Cerebellar nuclear complex (tissue), 1 donor: ENCODE measurements around the gene RTCB.

Experiments
- DNase-seq, 2 experiments: peaks; one replicate each; lab custom pipeline; 2025; lab: John Stamatoyannopoulos, UW

The RTCB gene

DNA sequence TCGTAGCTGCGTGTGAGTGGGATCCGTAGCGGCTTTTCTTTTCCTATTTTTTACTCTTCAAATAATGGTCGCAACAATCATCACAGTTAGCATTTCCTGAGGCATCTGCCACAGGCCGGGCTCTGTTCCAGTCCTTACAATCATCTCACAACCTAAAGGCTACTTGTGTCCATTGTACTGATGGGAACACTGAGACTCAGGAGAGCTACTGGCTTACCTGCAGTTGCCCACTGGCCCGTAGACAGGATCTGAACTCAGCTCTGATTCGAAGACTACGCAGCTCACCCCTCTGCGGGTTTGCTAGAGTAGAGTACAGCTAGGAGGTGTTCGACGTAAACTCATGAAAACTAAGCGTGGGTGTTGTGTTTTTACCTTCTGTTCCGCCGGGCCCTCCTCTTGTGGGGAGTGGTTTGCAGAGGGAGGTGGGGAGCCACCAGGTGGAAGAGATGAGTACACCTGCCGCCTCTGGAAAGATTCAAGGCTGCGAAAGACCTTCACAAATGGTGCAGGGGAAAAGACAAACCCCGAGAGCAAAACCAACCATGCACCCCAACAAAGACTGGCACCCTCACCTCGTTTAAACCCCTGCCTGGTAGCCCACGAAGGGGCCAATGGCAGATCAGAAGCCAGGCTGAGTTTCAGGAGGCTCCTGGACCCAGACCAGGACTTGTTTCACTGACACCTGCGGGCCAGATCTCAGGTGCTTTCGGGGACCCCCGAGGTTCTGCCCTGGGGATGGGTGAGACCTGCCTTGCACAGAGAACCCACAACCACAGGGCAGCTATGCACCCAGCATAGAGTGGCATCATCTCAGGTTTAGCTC lies 72.6 kb downstream of the RTCB start:
- no peak for DNase-seq

GRCh38 chr22:32338757-32339156 lies 73.3 kb downstream of the RTCB start:
- no peak for DNase-seq
